NCI-H82 (cell line): ENCODE results near the gene SDR42E2.
"Not testable (repeated sequence)": the region's sequence is repeated elsewhere in the genome, so short reads cannot be mapped to it uniquely, and the experiment has no call there.

Experiments used
- DNase-seq: peaks from one replicate; lab custom pipeline; 2025; lab: John Stamatoyannopoulos, UW

SDR42E2 gene

DNA sequence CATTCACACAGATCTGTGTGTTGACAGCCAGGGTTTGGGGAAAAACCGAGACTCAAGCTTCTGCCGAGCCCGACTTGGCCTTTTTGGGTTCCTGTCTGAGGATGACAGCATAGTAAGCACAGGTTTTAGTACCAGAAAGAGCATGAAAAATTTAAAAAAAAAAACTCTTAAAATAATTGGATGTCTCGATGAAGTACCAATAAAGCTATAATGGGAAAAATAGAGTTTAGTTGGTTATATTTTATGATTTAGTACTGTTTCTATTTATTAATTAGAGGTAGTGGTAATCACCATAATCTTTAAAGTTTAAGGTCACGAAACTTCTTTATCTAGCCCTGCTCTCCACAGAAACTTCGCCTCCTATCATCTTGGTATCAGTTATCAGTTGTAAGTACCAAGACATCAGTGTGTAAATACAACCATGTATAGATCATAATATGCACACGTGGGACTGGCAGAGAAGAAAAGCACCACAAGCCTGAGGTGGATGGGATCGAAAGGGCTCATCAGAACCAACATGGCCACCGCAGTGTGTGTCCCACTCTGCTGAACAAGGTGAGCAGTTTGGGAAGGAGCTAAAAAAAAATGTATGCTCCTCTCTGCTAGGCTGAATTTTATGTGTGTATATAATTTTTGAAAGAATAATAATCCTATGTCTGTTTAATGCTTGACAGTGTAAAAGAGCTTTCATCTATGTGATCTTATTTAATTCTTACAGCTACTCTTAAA, 29.4 kb downstream of the SDR42E2 start:
- DNase-seq = peak; percentile 67

DNA sequence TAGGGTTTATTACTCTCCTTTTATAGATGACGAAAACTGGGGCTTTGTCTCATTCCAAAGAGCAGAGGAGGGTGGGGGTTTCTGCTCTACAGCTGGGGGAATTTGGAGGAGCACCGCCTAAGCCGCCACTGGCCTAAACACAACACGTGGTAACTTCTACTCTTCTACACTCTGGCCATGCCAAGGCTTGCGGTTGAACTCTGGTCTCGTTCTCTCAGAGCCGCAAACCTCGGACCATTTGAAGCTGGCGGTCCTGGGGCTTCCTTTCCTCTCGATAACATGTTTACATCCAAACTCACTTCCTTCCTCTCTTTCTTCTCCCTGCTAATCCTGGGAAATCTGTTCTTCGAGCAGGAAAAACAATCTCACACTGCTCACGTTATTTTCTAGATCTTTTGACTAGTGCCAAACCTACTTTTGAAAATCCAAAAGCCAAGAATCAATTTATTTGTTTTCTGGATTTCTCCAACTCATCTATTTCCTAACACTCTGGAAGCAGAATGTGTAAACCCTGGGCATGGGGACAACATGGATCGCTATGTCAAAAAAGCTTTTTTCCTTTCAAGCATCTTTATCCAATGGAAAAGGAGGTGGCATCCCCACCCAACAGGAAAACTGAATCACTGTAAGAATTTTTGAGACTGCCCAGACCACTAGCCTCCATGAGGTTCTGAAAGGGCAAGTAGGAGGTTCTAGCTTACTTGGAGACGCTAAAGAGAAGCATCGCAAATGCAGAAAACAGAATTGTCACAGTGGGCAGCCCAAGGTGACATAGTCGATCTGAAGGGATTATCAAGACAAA, 30.2 kb downstream of the SDR42E2 start:
- DNase-seq = peak; percentile 81

DNA sequence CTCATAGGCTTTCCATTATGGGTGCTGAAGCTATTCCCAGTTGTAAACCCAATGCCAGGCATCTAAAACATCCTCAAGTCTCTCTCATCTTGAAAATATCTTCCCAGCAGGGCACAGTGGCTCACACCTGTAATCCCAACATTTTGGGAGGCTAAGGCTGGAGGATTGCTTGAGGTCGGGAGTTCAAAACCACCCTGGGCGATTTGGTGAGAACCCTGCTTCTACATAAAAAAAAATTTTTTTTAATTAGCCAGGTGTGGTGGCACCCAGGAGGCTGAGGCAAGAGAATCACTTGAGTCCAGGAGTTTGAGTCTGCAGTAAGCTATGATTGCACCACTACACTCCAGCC, 30.7 kb downstream of the SDR42E2 start:
- no peak for DNase-seq

DNA sequence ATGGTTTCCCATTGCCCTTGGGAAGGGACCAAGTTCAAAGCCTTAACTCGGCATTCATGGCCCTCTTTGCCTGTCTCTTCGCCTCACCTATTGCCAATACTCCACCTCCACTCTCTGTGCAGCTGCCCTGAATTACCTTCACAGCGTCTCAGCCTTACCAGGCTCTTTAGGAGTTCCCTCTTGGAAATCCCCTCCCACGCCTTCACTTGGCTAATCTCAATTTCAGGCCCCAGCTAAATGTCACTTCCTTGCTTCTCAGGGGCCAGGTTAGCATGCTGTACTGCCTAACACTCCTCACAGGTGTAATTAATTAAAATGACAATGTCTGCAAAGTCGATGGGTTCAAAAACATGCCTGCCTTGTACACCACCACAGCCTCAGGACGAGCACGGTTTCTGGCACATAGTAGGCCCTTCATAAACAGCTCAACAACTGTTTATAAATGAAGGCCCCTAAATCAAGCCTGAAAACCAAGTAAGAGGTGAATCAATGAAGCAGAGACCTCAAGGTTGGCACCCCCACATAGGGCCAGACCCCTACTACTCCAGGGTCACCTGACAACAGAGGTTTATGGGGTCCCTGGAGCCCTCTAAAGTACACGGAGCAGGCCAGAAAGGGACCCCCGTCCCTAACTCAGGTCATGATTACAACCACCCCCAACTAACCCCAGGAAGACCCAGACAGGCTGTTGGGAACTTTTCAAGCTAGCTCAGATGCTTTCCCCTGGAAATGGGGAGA, 32.6 kb downstream of the SDR42E2 start:
- no peak for DNase-seq

DNA sequence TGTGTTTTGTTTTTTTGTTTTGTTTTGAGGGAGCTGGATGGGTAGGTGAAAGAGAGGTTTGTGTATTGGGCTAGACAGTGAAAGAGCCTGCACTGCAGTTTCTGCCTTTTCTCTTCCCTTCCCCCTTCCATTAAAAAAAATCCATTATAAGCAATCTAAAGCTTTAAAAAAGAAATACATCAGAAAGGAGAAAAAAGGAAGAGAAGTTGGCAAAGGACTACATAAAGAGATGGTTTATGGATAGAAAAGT, 33.1 kb downstream of the SDR42E2 start:
- DNase-seq = no peak

DNA sequence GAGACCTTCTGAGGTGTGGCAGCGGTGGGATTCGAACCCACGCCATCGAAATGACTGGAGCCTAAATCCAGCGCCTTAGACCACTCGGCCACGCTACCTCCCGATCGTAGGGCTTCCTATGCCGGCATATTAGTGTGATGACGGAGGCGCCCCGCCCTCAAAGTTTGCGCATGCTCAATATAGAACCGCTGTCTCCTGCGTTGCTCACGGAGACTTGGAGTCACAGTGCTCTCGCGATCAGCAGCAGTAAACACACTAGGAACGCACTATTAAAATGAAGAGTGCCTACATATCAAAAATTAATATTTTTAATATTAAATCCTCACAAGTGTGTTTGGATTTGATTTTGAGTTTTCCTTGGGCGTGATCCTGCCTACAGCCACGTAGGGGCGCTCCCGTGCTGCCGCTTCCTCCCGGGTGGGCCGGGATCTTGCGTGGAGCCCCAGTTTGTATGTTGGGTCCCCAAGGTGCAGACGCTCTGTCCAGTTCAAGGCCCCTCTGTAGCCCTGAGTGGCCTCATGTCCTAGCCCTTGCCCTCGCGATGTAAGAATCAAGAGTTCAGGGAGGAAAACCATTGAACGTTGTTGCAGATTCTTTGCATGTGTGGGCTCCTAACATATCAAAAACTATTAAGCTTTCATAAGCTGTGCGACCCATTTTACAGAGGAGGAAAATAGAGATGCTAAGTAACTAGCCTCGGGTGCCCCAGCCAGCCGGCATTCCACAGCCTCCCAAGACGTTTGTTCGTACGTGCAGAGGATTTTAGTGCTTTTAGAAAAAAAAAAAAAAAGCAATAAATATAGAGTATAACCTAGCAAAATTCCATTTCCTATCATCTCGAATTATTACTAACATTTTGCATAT, 33.6 kb downstream of the SDR42E2 start:
- DNase-seq = peak; percentile 93

DNA sequence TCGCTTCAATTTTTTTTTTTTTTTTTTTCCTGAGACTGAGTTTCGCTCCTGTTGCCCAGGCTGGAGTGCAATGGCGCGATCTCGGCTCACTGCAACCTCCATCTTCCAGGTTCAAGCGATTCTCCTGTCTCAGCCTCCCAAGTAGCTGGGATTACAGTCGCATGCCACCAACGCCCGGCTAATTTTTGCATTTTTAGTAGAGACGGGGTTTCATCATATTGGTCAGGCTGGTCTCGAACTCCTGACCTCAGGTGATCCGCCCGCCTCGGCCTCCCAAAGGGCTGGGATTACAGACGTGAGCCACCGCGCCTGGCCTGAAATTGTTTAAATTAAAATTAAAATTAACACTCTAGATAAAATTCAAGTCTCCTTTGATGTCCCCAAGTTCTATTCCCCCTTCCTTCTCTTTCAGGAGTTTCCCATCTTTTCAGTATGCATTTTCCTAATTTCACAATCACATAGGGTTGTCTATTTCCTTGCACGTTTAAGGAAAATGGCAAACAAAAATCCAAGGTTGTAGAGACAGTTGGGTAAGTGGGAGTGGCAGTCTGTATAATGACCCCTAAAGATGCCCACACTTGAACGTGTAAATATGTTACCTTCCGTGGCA, 34.4 kb downstream of the SDR42E2 start:
- DNase-seq = not testable (repeated sequence)

DNA sequence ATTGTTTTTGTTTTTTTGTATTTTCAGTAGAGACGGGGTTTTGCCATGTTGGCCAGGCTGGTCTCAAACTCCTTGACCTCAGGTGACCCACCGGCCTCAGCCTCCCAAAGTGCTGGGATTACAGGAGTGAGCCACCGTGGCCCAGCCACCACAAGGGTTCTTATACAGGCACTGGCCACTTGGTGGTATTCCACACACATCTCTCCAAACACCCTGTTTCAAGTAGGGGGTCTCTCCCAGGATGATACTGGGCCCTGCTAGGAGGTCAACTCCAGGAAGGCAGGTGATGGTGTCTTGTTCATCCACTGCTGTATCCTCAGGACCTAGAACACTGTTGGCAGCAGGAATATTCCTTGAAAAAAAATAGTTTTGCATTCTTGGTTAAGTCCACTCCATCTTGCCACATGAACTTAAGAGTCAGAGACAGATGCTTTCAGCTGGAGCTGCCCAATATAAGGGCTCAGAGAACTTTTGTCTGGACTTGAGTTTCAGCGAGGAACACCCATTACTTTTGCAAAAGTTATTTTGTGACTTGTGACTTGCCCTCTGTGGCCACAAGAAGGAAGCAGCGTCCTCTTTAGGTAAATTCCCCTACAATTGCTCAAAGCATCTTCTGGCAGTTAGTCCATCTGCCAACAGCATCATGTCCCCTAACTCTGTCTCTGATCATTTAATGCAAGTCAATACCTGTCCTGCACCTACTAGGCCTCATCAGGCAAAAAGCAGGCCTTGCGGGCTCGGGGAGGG, 36.4 kb downstream of the SDR42E2 start:
- no peak for DNase-seq

DNA sequence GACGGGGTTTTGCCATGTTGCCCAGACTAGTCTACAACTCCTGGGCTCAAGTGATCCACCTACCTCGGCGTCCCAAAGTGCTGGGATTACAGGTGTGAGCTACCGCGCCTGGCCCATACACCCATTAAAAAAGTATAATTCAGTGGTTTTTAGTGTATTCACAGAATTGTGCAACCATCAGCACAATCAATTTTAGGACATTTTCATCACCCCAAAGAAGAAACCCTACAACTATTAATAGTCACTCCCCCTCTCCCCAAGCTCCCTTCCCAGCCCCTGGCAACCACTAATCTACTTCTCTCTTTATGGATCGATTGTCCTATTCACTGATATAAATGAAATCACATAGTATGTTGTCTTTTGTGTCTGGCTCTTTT, 39.9 kb downstream of the SDR42E2 start:
- DNase-seq = no peak

DNA sequence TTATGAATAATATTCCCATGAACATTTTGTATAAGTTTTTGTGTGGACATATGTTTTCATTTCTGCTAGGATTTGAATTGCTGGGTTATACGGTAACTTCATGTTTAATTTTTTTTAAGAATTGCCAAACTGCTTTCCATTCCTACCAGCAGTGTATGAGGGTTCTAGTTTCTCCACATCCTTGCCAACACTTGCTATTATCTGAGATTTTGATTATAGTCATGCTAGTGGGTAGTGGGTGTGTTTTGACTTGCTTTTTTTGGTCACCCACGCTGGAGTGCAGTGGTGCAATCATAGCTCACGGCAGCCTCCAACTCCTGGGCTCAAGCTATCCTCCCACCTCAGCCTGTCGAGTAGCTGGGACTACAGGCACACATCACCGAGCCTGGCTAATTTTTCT, 40.8 kb downstream of the SDR42E2 start:
- DNase-seq = no peak

DNA sequence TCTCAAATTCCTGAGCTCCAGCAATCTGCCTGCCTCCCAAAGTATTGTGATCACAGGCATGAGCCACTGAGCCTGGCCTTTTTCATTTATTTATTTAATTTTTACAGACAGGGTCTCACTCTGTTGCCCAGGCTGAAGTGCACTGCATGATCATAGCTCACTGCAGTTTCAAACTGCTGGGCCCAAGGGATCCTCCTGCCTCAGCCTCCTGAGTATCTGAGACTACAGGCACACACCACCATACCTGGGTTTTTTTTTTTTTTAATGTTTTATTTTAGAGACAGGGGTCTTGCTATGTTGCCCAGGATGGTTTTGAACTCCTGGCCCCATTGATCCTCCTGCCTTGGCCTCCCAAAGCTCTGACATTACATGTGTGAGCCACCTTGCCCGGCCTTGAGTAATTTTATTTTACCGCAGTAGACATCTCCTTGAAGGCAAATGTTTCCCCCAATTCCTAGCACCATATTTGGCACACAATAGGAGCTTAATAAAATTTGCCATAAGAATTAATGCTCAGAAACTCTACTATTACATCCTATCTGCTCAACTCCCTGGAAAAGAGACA, 41.9 kb downstream of the SDR42E2 start:
- no peak for DNase-seq

DNA sequence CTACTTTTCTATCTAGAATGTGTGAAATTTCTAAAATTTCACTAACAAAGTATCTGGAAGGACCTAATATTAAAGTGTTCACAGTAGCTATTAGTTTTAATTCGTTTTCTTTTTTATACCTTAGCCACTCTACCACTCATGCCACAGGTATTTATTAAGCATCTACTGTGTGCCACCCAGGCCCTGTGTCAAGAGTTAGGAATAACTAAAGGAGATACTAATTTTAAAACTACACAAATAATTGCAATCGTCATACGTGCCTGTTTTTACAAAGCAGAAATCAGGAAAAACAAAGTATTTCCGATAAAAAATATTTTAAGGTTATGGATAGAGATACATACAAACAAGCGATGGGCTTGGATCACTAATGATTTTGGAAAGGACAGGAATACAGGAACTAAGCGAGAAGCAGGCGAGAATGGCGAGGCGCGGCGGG, 43.3 kb downstream of the SDR42E2 start:
- no peak for DNase-seq

DNA sequence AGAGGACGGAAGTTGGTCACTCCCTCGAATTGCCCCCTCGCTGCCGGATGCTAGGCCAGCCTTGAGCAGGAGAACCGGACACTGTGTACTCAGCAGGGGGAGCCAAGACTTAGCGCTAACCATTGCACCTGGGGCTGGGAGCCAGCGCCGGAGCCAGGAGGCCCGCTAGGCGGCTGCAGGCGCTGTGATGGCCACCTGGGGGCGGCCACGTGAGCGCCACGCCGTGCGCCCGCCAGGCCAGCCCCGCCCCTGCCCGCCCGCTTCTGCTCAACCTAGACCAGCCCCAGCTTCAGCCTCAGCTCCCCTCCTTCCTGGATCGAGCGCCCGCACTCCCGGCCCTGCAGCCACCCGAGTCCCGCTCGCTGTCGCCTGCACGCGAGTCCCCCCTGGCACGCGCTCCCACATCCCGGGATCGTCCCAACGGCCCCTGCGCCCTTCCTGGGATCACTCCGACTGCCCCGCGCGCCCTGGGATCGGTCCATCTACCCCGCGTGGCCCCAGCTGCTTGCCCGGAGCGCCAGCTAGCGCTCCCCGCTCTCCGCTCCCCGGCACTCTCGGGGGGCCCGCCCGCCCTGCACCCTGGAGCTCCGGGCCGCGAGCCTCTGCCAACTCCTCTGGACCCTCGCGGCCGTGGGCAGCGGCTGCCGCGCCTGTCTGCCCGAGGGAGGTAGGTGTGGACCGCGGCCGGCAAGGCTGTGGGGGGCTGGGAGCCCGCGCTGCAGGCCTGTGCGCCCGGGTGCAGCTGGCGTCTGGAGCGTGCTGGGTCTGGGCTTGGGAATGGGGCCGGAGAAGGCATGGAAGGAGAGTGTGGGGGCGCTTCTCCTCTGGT, 43.9 kb downstream of the SDR42E2 start, which contains the start of gene EEF2K:
Gene EEF2K (plus strand): TSS at position 266 of the 829 bp plus-strand sequence. CDS start 19,452 bp downstream, outside the sequence.
- peak; percentile 97 for DNase-seq

DNA sequence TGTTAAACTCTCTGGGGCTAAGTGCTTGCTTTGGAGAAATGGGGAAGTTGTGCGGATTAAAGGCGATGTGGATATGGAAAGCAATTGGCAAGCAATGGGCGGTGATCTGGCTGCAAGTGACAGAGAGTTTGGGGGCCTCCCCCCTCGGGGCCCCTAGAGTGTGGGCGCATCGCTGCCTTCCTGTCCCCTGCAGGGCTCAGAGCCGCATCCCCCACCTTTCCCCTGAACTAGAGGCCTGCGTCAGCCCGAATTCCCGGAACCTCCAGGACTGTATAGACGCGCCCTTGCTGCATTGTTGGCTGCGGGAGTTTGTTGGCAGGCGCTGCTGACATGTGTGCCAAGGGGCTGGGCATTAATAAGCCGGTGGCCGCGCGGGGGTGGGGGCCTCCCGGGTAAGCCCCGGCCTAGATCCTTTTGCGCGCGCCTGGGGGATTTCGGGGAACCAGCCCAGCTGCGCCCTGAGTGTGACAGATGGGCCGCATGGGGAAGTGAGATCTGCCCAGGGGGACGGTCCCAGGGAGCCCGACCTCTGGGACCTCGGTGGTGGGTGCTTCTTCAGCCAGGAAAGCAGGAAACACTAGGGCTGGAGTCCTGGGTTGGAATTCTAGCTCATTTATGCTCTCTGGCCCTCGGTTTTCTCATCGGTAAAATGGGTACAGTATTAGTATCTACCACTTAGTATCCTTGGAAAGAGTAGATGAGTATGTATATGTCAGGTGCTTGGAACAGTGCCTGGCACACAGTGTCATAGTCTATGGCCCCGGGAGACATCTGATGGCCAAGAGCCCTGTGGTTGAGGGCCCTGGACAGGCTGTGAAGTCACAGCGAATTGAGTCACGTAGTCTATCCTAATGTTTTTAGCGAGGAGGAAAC, 44.8 kb downstream of the SDR42E2 start:
- peak; percentile 83 for DNase-seq

DNA sequence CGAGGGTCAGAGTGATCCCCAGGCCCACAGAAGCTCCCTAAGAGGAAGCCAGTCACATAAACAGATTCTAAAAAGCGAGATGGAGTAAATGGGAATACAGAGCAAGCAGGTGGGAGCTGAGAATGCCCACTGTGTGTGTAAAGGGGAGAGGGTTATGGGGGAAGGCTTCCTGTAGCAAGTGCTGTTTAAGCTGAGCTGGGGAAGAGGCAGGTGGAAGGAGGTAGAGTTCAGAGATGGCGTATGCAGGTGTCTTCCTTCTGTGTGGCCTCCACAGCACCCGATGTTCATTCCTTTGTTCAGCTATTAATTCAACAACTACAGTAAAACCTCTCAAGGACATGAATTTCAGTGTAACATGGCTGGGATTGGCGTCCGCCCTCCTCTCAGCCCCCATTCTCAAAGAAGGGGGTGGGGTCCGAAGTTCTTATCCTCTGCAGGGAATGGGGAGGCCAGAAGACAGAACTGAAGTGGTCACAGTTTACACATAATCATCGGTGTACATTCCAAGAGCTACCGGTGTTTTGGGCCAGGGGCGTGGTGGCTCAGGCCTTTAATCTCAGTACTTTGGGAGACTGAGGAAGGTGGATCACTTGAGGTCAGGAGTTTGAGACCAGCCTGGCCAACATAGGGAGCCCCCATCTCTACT, 45.5 kb downstream of the SDR42E2 start:
- DNase-seq = peak; percentile 48

DNA sequence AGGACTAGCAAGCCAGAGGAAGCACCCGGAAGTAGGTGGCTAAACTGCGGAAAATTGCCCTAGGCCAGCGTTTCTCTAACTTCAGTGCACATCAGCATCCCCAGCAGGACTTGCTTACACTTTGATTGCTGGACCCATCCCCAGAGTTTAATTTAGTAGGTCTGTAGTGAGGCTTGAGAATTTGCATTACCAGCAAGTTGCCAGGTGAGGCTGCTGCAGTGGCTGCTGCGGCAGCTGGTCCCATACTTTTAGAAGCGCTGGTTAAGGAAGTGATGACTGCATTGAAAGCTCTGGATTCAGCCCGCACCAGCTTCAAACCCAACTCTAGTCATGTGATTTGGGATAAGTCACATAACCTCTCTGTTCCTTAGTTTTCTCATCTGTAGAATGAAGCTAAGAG, 48.0 kb downstream of the SDR42E2 start:
- DNase-seq = no peak

DNA sequence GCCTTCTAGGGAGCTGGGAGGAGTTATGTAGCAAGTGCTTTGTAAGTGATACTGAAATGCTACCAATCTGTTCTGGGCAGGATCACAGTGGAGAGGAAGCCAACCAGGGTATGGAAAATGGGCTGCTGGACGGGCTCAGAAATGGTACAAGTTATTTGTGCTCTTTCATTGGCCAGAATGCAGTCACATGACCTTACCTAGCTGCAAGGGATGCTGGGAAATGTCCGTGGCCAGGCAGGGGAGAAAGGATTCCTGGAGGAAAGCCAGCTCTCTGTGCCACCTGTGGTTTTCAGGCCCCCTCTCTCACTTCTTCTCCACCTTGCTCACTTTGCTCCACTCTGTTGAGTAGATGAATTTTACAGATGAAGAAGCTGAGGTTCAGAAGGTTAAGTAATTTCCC, 48.5 kb downstream of the SDR42E2 start:
- DNase-seq = no peak

DNA sequence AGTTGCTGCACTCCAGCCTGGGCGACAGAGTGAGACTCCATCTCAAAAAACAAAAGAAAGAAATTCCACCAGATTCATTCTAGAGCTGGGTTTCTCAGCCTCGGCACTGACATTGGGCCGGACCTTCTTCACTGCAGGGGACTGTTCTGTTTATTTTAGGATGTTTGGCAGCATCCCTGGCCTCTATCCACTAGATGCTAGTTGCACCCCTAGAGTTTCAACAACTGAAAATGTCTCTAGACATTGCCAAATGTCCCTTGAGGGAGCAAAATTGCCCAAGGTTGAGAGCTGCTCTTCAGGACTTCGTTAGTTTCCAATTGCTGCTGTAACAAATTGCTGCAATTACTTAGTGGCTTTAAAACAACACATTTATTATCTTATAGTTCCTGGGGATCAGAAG, 50.9 kb downstream of the SDR42E2 start:
- no peak for DNase-seq
